Esophagus squamous epithelium (tissue), 5 donors: Measurements from ENCODE around the gene TPD52L1. TPM values are rescaled to one million over a fixed set of nuclear protein-coding genes. Genes with fewer than 3 reads are reported as not detected.

Experiments used
- DNase-seq: peaks from one replicate; lab custom pipeline; 2025; lab: John Stamatoyannopoulos, UW
- H3K27ac ChIP-seq, 4 donors: fragments of 200-600 bp; sonication (generic); one replicate each; pipeline ENCODE4 v1.5.1; 2016 to 2019; ENCODE audit warnings: mild to moderate bottlenecking in 1 of 4
- H3K27me3 ChIP-seq, 4 donors: fragments of 200-600 bp; sonication (generic); 1 replicate in 3 of 4; 2 replicates in 1 of 4; pipeline versions ENCODE4 v1.5.1 to v1.6.0; 2017 to 2021; ENCODE audit warnings: antibody characterized with exemption in 1 of 4
- H3K36me3 ChIP-seq, 3 donors: fragments of 200-600 bp; sonication (generic); one replicate each; pipeline ENCODE4 v1.5.1; 2016 to 2019
- H3K4me1 ChIP-seq, 3 donors: fragments of 200-600 bp; sonication (generic); one replicate each; pipeline ENCODE4 v1.5.1; 2017 to 2019
- H3K4me3 ChIP-seq, 4 donors: fragments of 200-600 bp; sonication (generic); 1 replicate in 3 of 4; 2 replicates in 1 of 4; pipeline ENCODE4 v1.5.1; 2016 to 2019; ENCODE audit warnings: mild to moderate bottlenecking in 2 of 4, moderate library complexity in 1 of 4
- H3K9me3 ChIP-seq, 3 donors: fragments of 200-600 bp; sonication (generic); one replicate each; pipeline ENCODE4 v1.5.1; 2016 to 2019
- CTCF ChIP-seq, 6 experiments: fragments of 450-650 bp in 4 of 6; fragments of 200-600 bp in 2 of 6; sonication (generic) in 2 of 6; IDR thresholded peaks; one replicate each; pipeline ENCODE4 v1.5.1; 2016 to 2019; ENCODE audit warnings: antibody characterized with exemption in 6 of 6, mild to moderate bottlenecking in 4 of 6, moderate library complexity in 4 of 6
- POLR2A ChIP-seq, 4 donors: fragments of 450-650 bp; IDR thresholded peaks; one replicate each; pipeline ENCODE4 v1.6.1; 2017; ENCODE audit warnings: antibody characterized with exemption in 4 of 4, mild to moderate bottlenecking in 4 of 4, moderate library complexity in 3 of 4
- WGBS, 2 donors: methylation state at CpG; one replicate each; pipeline ENCODE4 v1.1.5; 2018; 5-methylcytosine and 5-hydroxymethylcytosine counted together
- intact Hi-C: fragments of 100-400 bp; cut with DNase I; formaldehyde crosslinking; loops from one replicate; pipeline ENCODE4 v1.15.0; 2022
- total RNA-seq, 4 donors: library from RNA; depleted of rRNA; stranded (reverse); fragments of >200 nt; gene quantifications; one replicate each; pipeline ENCODE4 v1.1.0, GENCODE V29; 2016
- donor health status: DM: yes; HTN: yes; CAD: no.

Gene TPD52L1
- total RNA-seq, 4 donors from 2014 or later, result 202 to 409 (median 275) TPM

GRCh38 chr6:125165776-125166175 is 12.2 kb downstream of the TPD52L1 start:
- 69 to 71% methylated on average over 4 of the region's 4 CpGs for WGBS, 2 donors
- no peak overlapping the region for H3K27ac ChIP-seq
- no peaks in the 10 kb centered on the region for H3K9me3 ChIP-seq
- DNase-seq, result no peak
- H3K4me3 ChIP-seq, result no peak overlapping the region
- intact Hi-C loops, result no loop called here
- H3K36me3 ChIP-seq, result no peaks in the 10 kb centered on the region
- no peaks in the 10 kb centered on the region for H3K27me3 ChIP-seq
- TF ChIP-seq POLR2A (IDR thresholded peaks at IDR 0.05) (no peak), CTCF (IDR thresholded peaks at IDR 0.05) (no peak)
- peaks cover 7 to 50% (median 20%) of the 10 kb centered on the region in 3 donors for H3K4me1 ChIP-seq

- no peak for DNase-seq
- H3K9me3 ChIP-seq, result no peaks in the 10 kb centered on the region
- TF ChIP-seq POLR2A (IDR thresholded peaks at IDR 0.05) (no peak), CTCF (IDR thresholded peaks at IDR 0.05) (no peak)
- H3K4me3 ChIP-seq, result no peak overlapping the region
- no peak overlapping the region for H3K27ac ChIP-seq
- intact Hi-C loops, result no loop called here
- no peaks in the 10 kb centered on the region for H3K27me3 ChIP-seq
- H3K4me1 ChIP-seq, result peaks cover 7 to 60% (median 23%) of the 10 kb centered on the region in 3 donors
- WGBS, 2 donors, result 73 to 82% methylated on average over 3 of the region's 3 CpGs
- H3K36me3 ChIP-seq, result no peaks in the 10 kb centered on the region
These were observed 13.1 kb downstream of the TPD52L1 start for GRCh38 chr6:125166711-125167110.

- DNase-seq, result no peak
- TF ChIP-seq CTCF (IDR thresholded peaks at IDR 0.05) (no peak), POLR2A (IDR thresholded peaks at IDR 0.05) (no peak)
- intact Hi-C loops, result no loop called here
These were observed 14.0 kb downstream of the TPD52L1 start for GRCh38 chr6:125167579-125167978.

GRCh38 chr6:125169058-125169457 is 15.5 kb downstream of the TPD52L1 start:
- Histone ChIP-seq H3K27me3 (no peaks in the 10 kb centered on the region), H3K36me3 (no peaks in the 10 kb centered on the region), H3K9me3 (no peaks in the 10 kb centered on the region), H3K4me1 (peaks cover 7 to 65% (median 32%) of the 10 kb centered on the region in 3 donors), H3K27ac (peak overlapping the region; percentile 49 to 82 (median 74)), H3K4me3 (no peak overlapping the region)
- WGBS, 2 donors, result 27 to 38% methylated on average over 3 of the region's 3 CpGs
- no peak for DNase-seq
- TF ChIP-seq POLR2A (IDR thresholded peaks at IDR 0.05), result no peak
- TF ChIP-seq CTCF (IDR thresholded peaks at IDR 0.05), result no peak
- intact Hi-C loops, result no loop called here

More at GRCh38 chr6:125167579-125167978, 14.0 kb downstream of the TPD52L1 start:
- Histone ChIP-seq H3K4me1 (peaks cover 7 to 61% (median 25%) of the 10 kb centered on the region in 3 donors), H3K4me3 (no peak overlapping the region), H3K27me3 (no peaks in the 10 kb centered on the region), H3K9me3 (no peaks in the 10 kb centered on the region), H3K27ac (no peak overlapping the region), H3K36me3 (no peaks in the 10 kb centered on the region)
- WGBS, 2 donors, result 80 to 81% methylated on average over 2 of the region's 2 CpGs

GRCh38 chr6:125169522-125169921 is 15.9 kb downstream of the TPD52L1 start:
- H3K4me1 ChIP-seq, result peaks cover 7 to 66% (median 36%) of the 10 kb centered on the region in 3 donors
- H3K27me3 ChIP-seq, result no peaks in the 10 kb centered on the region
- no peak overlapping the region for H3K4me3 ChIP-seq
- WGBS, 2 donors, result 74 to 76% methylated on average over 3 of the region's 3 CpGs
- intact Hi-C loops, result no loop called here
- DNase-seq, result no peak
- TF ChIP-seq CTCF (IDR thresholded peaks at IDR 0.05), result no peak
- no peak for TF ChIP-seq POLR2A (IDR thresholded peaks at IDR 0.05)
- no peaks in the 10 kb centered on the region for H3K36me3 ChIP-seq
- H3K27ac ChIP-seq, result peak overlapping the region; percentile 49 to 82 (median 74)
- H3K9me3 ChIP-seq, result no peaks in the 10 kb centered on the region
